Measurements from ENCODE around the gene TBL3. TPM values are rescaled to one million over a fixed set of nuclear protein-coding genes. Genes with fewer than 3 reads are reported as not detected.

The TBL3 gene
- total and polyA plus RNA-seq, 9 of the 15 experiments (the other 6 are each of a cell fraction or from before 2014, with no cell fraction given) = 0.97 to 117 (median 24.5) TPM

DNA sequence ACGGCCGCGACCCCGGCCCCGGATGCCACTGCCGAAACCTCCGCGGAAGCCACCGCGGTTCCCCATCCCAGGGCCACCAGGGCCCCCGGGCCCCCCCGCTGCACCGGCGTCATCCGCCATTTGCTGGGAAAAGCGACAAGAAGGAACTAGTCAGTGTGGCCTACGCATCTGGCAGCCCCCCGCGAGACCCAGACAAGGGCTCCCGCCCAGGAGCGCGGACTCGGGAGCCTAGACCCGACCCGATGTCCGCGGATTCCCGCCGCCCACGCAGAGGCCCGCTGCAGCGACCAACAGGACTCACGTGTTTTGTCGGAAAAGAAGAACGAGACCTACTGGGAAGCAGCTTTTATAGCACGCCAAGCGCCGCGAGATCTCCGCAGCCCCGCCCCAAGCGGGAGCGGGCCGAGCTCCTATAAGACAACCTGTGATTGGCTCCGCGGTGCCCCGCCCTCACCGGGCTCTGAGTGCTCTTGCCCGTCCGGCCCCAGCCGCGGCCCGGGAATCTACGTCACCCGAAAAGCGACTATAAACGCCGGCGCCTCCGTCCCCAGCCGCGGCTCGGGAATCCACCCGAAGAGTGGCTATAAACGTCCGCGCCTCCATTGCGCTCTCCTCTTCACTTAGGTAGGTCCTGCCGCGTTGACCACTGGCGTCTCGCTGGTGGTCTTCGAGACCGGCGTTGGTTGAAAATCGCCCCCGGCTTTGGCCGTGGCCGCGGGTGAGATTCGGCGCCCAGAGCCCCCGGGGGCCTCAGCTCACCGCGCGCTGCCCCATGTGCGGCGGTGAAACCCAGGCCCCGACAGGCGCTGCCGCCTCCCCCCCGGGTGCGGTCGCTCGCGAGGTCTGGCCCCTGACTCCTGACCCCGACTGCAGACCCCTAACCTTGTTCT is 7.1 kb upstream of the TBL3 start, which contains the start of gene RPS2 (continued):
- no peak for TF ChIP-seq RBM17 (IDR thresholded peaks at IDR 0.05; ENCODE audit: borderline replicate concordance, low read depth, low read length)
- TF ChIP-seq RBM25 (IDR thresholded peaks at IDR 0.05; ENCODE audit: low read depth, low read length, severe bottlenecking) = peak; percentile 93
- TF ChIP-seq BACH1 (tag; IDR thresholded peaks at IDR 0.05) = no peak
- TF ChIP-seq CHD4 (IDR thresholded peaks at IDR 0.05; ENCODE audit: insufficient read depth, insufficient replicate concordance, low read depth, low read length, poor library complexity, severe bottlenecking) = no peak
- peak; percentile 60; the same call in 1 of the 2 replicates for TF ChIP-seq KHSRP (IDR thresholded peaks at IDR 0.05)
- TF ChIP-seq NBN (IDR thresholded peaks at IDR 0.05; ENCODE audit: low read depth) = peak; percentile 63; the same call in 1 of the 2 replicates
- peak; percentile 10 for TF ChIP-seq ZBTB17 (CRISPR knock-in tag; IDR thresholded peaks at IDR 0.05)
- TF ChIP-seq ERF (CRISPR knock-in tag; IDR thresholded peaks at IDR 0.05) = peak; percentile 91
- no peak for TF ChIP-seq ZNF140 (CRISPR knock-in tag; IDR thresholded peaks at IDR 0.05)
- TF ChIP-seq, protein P1, sequence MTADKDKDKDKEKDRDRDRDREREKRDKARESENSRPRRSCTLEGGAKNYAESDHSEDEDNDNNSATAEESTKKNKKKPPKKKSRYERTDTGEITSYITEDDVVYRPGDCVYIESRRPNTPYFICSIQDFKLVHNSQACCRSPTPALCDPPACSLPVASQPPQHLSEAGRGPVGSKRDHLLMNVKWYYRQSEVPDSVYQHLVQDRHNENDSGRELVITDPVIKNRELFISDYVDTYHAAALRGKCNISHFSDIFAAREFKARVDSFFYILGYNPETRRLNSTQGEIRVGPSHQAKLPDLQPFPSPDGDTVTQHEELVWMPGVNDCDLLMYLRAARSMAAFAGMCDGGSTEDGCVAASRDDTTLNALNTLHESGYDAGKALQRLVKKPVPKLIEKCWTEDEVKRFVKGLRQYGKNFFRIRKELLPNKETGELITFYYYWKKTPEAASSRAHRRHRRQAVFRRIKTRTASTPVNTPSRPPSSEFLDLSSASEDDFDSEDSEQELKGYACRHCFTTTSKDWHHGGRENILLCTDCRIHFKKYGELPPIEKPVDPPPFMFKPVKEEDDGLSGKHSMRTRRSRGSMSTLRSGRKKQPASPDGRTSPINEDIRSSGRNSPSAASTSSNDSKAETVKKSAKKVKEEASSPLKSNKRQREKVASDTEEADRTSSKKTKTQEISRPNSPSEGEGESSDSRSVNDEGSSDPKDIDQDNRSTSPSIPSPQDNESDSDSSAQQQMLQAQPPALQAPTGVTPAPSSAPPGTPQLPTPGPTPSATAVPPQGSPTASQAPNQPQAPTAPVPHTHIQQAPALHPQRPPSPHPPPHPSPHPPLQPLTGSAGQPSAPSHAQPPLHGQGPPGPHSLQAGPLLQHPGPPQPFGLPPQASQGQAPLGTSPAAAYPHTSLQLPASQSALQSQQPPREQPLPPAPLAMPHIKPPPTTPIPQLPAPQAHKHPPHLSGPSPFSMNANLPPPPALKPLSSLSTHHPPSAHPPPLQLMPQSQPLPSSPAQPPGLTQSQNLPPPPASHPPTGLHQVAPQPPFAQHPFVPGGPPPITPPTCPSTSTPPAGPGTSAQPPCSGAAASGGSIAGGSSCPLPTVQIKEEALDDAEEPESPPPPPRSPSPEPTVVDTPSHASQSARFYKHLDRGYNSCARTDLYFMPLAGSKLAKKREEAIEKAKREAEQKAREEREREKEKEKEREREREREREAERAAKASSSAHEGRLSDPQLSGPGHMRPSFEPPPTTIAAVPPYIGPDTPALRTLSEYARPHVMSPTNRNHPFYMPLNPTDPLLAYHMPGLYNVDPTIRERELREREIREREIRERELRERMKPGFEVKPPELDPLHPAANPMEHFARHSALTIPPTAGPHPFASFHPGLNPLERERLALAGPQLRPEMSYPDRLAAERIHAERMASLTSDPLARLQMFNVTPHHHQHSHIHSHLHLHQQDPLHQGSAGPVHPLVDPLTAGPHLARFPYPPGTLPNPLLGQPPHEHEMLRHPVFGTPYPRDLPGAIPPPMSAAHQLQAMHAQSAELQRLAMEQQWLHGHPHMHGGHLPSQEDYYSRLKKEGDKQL (CRISPR knock-in tag; IDR thresholded peaks at IDR 0.05; ENCODE audit: borderline replicate concordance) = 0 out of 2 replicates have a peak, but pooled peaks have one; percentile 66
- peak; percentile 99 for TF ChIP-seq CREM (IDR thresholded peaks at IDR 0.05; ENCODE audit: low read depth)
- peak; percentile 58; the same call in 1 of the 2 replicates for TF ChIP-seq ZBTB7A (IDR thresholded peaks at IDR 0.05; ENCODE audit: borderline replicate concordance, control insufficient read depth, low read depth, low read length)
- TF ChIP-seq, protein P2, sequence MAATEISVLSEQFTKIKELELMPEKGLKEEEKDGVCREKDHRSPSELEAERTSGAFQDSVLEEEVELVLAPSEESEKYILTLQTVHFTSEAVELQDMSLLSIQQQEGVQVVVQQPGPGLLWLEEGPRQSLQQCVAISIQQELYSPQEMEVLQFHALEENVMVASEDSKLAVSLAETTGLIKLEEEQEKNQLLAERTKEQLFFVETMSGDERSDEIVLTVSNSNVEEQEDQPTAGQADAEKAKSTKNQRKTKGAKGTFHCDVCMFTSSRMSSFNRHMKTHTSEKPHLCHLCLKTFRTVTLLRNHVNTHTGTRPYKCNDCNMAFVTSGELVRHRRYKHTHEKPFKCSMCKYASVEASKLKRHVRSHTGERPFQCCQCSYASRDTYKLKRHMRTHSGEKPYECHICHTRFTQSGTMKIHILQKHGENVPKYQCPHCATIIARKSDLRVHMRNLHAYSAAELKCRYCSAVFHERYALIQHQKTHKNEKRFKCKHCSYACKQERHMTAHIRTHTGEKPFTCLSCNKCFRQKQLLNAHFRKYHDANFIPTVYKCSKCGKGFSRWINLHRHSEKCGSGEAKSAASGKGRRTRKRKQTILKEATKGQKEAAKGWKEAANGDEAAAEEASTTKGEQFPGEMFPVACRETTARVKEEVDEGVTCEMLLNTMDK (IDR thresholded peaks at IDR 0.05; ENCODE audit: borderline replicate concordance, insufficient read depth, low read depth, low read length, poor library complexity, severe bottlenecking) = no peak
- TF ChIP-seq POLR2AphosphoS5 (IDR thresholded peaks at IDR 0.05; ENCODE audit: control insufficient read depth, insufficient read depth, low read depth, low read length) = peak; percentile 98
- TF ChIP-seq MYBL2 (IDR thresholded peaks at IDR 0.05; ENCODE audit: low read depth) = no peak
- TF ChIP-seq MYBL2 (CRISPR knock-in tag; IDR thresholded peaks at IDR 0.05; ENCODE audit: borderline replicate concordance) = no peak
- TF ChIP-seq FOXJ2 (tag; IDR thresholded peaks at IDR 0.05) = 0 out of 2 replicates have a peak, but pooled peaks have one; percentile 33
- no peak for TF ChIP-seq ZNF3 (CRISPR knock-in tag; IDR thresholded peaks at IDR 0.05)
- TF ChIP-seq ARID2 (IDR thresholded peaks at IDR 0.05) = no peak
- TF ChIP-seq SAFB (IDR thresholded peaks at IDR 0.05; ENCODE audit: borderline replicate concordance, low read depth, low read length) = peak; percentile 85
